ENCODE results near the gene SMC6. TPM values are rescaled to one million over a fixed set of nuclear protein-coding genes. Genes with fewer than 3 reads are reported as not detected.

Gene SMC6, protein sequence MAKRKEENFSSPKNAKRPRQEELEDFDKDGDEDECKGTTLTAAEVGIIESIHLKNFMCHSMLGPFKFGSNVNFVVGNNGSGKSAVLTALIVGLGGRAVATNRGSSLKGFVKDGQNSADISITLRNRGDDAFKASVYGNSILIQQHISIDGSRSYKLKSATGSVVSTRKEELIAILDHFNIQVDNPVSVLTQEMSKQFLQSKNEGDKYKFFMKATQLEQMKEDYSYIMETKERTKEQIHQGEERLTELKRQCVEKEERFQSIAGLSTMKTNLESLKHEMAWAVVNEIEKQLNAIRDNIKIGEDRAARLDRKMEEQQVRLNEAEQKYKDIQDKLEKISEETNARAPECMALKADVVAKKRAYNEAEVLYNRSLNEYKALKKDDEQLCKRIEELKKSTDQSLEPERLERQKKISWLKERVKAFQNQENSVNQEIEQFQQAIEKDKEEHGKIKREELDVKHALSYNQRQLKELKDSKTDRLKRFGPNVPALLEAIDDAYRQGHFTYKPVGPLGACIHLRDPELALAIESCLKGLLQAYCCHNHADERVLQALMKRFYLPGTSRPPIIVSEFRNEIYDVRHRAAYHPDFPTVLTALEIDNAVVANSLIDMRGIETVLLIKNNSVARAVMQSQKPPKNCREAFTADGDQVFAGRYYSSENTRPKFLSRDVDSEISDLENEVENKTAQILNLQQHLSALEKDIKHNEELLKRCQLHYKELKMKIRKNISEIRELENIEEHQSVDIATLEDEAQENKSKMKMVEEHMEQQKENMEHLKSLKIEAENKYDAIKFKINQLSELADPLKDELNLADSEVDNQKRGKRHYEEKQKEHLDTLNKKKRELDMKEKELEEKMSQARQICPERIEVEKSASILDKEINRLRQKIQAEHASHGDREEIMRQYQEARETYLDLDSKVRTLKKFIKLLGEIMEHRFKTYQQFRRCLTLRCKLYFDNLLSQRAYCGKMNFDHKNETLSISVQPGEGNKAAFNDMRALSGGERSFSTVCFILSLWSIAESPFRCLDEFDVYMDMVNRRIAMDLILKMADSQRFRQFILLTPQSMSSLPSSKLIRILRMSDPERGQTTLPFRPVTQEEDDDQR
- total RNA-seq (2022; extraction: Qiagen RNA extraction), result 21.8 to 39.6 TPM (median 30.2 TPM) in 5 replicates

GRCh38 chr2:17753803-17754663, at the start of gene SMC6, which contains the start of gene GEN1:
Gene SMC6 (minus strand): TSS chr2:17753810. CDS start chr2:17745946, 7,864 bp downstream.
Gene GEN1 (plus strand): TSS chr2:17754138. CDS start chr2:17759944, 5,806 bp downstream.

Other genes with a start within 250 kb of the SMC6 start
- not detected in 5 replicates for gene RAD51AP2, start 235.4 kb downstream of the SMC6 start, total RNA-seq (2022; extraction: Qiagen RNA extraction)
- not detected in 5 replicates for gene VSNL1, start 213.1 kb downstream of the SMC6 start, total RNA-seq (2022; extraction: Qiagen RNA extraction)
- 9.9 to 13.6 TPM (median 11.6 TPM) in 5 replicates for gene GEN1, start 328 bp upstream of the SMC6 start, total RNA-seq (2022; extraction: Qiagen RNA extraction)
- gene MSGN1, start 62.6 kb upstream of the SMC6 start, total RNA-seq (2022; extraction: Qiagen RNA extraction), result not detected in 5 replicates
- 1.0 to 1.7 TPM (median 1.2 TPM) in 5 replicates for gene KCNS3, start 124.9 kb upstream of the SMC6 start, total RNA-seq (2022; extraction: Qiagen RNA extraction)